ENCODE data around the gene GAB3.

GAB3 gene

DNA sequence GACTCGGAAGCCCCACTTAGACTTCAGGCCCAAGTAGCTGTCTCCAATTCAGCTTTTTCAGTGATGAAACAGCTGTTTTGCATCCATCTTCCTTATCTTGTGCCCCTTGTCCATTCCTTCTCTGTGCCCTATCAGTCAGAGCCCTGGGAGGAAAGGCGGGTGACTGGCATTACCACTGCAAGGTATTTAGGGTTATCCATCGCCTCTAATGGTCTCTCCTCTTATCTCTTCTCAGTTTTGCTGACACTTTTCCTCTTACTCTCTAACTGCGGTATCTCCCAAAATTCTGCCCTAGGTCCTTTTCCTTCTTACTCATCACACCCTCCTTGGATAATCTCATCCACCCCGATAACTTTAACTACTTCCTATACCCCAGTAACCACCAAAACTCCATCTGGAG, 13.7 kb downstream of the GAB3 start:
- Histone ChIP-seq H3K4me3 (ENCODE audit: low read depth, low read length, poor library complexity, severe bottlenecking) (no peak overlapping the region), H3K27ac (ENCODE audit: low read depth, low read length, poor library complexity, severe bottlenecking) (no peak overlapping the region), H3K9me2 (ENCODE audit: low read depth, low read length) (no peaks in the 10 kb centered on the region), H3K79me2 (ENCODE audit: insufficient read depth, low read length) (no peaks in the 10 kb centered on the region), H3F3A (ENCODE audit: insufficient read depth, low read length) (no peaks in the 10 kb centered on the region), H2AFZ (ENCODE audit: low read length) (no peak overlapping the region), H3K27me3 (ENCODE audit: insufficient read depth, low read length) (no peaks in the 10 kb centered on the region), H3K9ac (ENCODE audit: low read length) (no peak overlapping the region), H3K4me1 (ENCODE audit: insufficient read depth, low read length, severe bottlenecking) (peaks cover 12% of the 10 kb centered on the region), H3K4me2 (ENCODE audit: low read length) (no peak overlapping the region), H4K20me1 (ENCODE audit: insufficient read depth, low read length) (no peaks in the 10 kb centered on the region), H3K36me3 (ENCODE audit: insufficient read depth, low read length) (no peaks in the 10 kb centered on the region), H3K9me3 (ENCODE audit: low read length) (no peaks in the 10 kb centered on the region)
- TF ChIP-seq EZH2 (IDR thresholded peaks at IDR 0.05; ENCODE audit: borderline replicate concordance, low read length) (no peak), CTCF (IDR thresholded peaks at IDR 0.05; ENCODE audit: low read length) (no peak)

DNA sequence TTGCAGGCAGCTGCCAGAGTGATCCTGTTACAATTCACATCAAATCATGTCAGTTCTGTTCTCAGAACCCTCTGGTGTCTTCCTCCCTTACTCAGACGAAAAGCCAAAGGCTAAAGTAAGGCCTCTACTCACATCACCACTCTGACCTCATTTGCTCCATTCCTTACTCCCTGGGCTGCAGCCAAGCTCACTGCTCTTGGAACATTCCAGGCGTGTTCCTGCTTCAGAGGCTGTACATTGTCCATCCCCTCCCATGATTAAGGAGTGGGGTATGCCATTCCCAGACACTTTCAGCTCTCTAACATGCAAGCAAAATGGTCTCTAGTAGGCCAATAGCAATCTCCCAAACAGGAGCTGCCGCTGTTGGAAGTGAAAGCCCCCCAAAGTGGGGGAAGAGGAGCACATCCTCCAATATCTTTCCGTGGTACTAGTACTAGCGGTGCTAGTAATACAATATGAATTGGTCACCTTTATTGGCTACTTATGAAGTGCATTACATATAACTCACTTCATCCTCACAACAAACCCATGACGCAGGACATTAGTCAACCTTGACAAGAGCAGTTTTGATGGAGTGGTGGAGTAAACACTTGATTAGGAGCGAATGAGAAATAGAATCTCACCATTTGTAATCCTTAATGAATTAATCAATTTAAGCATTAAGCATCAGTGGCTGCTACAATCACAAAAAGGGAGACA, 15.0 kb downstream of the GAB3 start:
- H2AFZ ChIP-seq (ENCODE audit: low read length), result no peak overlapping the region
- H3K4me1 ChIP-seq (ENCODE audit: insufficient read depth, low read length, severe bottlenecking), result peaks cover 12% of the 10 kb centered on the region
- H3K9me3 ChIP-seq (ENCODE audit: low read length), result no peaks in the 10 kb centered on the region
- H3K4me3 ChIP-seq (ENCODE audit: low read depth, low read length, poor library complexity, severe bottlenecking), result no peak overlapping the region
- no peak overlapping the region for H3K4me2 ChIP-seq (ENCODE audit: low read length)
- H3K36me3 ChIP-seq (ENCODE audit: insufficient read depth, low read length), result no peaks in the 10 kb centered on the region
- no peak overlapping the region for H3K27ac ChIP-seq (ENCODE audit: low read depth, low read length, poor library complexity, severe bottlenecking)
- no peaks in the 10 kb centered on the region for H3K9me2 ChIP-seq (ENCODE audit: low read depth, low read length)
- no peaks in the 10 kb centered on the region for H3K79me2 ChIP-seq (ENCODE audit: insufficient read depth, low read length)
- H3F3A ChIP-seq (ENCODE audit: insufficient read depth, low read length), result no peaks in the 10 kb centered on the region
- no peaks in the 10 kb centered on the region for H4K20me1 ChIP-seq (ENCODE audit: insufficient read depth, low read length)
- H3K9ac ChIP-seq (ENCODE audit: low read length), result no peak overlapping the region
- no peak for TF ChIP-seq CTCF (IDR thresholded peaks at IDR 0.05; ENCODE audit: low read length)
- no peak for TF ChIP-seq EZH2 (IDR thresholded peaks at IDR 0.05; ENCODE audit: borderline replicate concordance, low read length)
- no peaks in the 10 kb centered on the region for H3K27me3 ChIP-seq (ENCODE audit: insufficient read depth, low read length)

DNA sequence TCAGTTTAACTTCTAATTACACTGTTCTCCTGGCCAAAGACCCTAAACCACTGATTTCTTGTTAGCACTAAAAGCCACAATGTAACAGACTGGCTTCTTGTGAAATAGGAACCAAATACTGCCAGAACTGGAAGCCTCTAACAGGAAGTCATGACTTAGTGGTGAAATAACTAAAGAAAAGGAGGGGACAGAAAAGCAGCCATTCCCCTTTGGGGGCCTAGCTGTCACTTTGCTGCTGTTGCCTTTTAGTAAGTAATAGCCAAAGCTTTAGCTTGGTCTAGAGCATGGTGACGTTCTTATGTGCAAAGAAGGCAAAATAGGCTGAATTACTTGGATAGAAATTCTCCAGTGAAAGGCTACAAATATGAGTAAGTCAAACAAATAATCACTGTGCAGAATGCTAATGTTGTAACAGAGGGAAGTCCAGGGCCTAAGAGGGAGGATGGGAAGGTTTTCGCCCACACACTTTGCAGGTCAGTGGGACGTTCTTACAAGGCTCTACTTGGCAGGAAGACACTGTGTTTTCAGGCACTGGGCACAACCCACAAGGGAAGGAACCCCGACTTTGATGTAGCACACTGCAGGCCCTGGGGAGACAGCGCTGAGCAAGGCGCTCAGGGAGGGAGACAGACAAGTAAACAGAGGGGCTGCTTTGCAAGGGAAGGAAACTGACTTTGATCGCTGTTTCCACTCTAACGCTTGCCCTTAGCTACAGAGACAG, 16.7 kb downstream of the GAB3 start:
- H3K4me2 ChIP-seq (ENCODE audit: low read length), result peak overlapping the region; percentile 36; the same call in 1 of the 2 replicates

More for the DNA sequence above, 16.7 kb downstream of the GAB3 start:
- Histone ChIP-seq H3K79me2 (ENCODE audit: insufficient read depth, low read length) (no peaks in the 10 kb centered on the region), H3K9me2 (ENCODE audit: low read depth, low read length) (no peaks in the 10 kb centered on the region), H3K36me3 (ENCODE audit: insufficient read depth, low read length) (no peaks in the 10 kb centered on the region), H2AFZ (ENCODE audit: low read length) (no peak overlapping the region), H3K9ac (ENCODE audit: low read length) (no peak overlapping the region), H3K27me3 (ENCODE audit: insufficient read depth, low read length) (no peaks in the 10 kb centered on the region), H3K27ac (ENCODE audit: low read depth, low read length, poor library complexity, severe bottlenecking) (no peak overlapping the region), H3K4me3 (ENCODE audit: low read depth, low read length, poor library complexity, severe bottlenecking) (no peak overlapping the region), H4K20me1 (ENCODE audit: insufficient read depth, low read length) (no peaks in the 10 kb centered on the region), H3F3A (ENCODE audit: insufficient read depth, low read length) (no peaks in the 10 kb centered on the region), H3K9me3 (ENCODE audit: low read length) (no peaks in the 10 kb centered on the region), H3K4me1 (ENCODE audit: insufficient read depth, low read length, severe bottlenecking) (peaks cover 12% of the 10 kb centered on the region)
- TF ChIP-seq CTCF (IDR thresholded peaks at IDR 0.05; ENCODE audit: low read length) (no peak), EZH2 (IDR thresholded peaks at IDR 0.05; ENCODE audit: borderline replicate concordance, low read length) (no peak)
